ENCODE data around the gene CASP2.

DNA sequence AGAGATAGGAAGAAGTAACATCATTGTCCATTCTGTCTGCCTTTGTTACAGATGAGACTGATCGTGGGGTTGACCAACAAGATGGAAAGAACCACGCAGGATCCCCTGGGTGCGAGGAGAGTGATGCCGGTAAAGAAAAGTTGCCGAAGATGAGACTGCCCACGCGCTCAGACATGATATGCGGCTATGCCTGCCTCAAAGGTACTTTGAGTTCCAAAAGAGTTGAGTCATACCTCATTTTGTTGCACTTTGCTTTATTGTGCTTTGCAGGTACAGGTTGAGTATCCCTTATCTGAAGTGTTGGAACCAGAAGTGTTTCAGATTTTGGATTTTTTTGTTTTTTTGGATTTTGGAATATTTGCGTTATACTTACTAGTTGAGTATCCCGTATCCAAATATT, 15.6 kb downstream of the CASP2 start:
- TF ChIP-seq, protein P1, sequence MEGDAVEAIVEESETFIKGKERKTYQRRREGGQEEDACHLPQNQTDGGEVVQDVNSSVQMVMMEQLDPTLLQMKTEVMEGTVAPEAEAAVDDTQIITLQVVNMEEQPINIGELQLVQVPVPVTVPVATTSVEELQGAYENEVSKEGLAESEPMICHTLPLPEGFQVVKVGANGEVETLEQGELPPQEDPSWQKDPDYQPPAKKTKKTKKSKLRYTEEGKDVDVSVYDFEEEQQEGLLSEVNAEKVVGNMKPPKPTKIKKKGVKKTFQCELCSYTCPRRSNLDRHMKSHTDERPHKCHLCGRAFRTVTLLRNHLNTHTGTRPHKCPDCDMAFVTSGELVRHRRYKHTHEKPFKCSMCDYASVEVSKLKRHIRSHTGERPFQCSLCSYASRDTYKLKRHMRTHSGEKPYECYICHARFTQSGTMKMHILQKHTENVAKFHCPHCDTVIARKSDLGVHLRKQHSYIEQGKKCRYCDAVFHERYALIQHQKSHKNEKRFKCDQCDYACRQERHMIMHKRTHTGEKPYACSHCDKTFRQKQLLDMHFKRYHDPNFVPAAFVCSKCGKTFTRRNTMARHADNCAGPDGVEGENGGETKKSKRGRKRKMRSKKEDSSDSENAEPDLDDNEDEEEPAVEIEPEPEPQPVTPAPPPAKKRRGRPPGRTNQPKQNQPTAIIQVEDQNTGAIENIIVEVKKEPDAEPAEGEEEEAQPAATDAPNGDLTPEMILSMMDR (IDR thresholded peaks at IDR 0.05; ENCODE audit: low read depth, low read length, missing input control), result no peak
- TF ChIP-seq, protein P2, sequence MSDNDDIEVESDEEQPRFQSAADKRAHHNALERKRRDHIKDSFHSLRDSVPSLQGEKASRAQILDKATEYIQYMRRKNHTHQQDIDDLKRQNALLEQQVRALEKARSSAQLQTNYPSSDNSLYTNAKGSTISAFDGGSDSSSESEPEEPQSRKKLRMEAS (IDR thresholded peaks at IDR 0.05), result no peak
- no peak for TF ChIP-seq EGR1 (IDR thresholded peaks at IDR 0.05; ENCODE audit: low read depth in 2 of 2)
- no peak for TF ChIP-seq RXRA (IDR thresholded peaks at IDR 0.05)
- TF ChIP-seq SP1 (IDR thresholded peaks at IDR 0.05), result no peak

Measured in liver (tissue), 3 donors.